GM21825 (cell line): ENCODE results near the gene SERPINF2.
A peak's percentile ranks its signal among the peaks of the same experiment; 100 is the strongest.
"Not testable (repeated sequence)": the region's sequence is repeated elsewhere in the genome, so short reads cannot be mapped to it uniquely, and the experiment has no call there.

ENCODE experiments used
- ATAC-seq: cut with Tn5 transposase; IDR thresholded peaks from one replicate; pipeline ENCODE4 v1.9.1; 2021; ENCODE audit warnings: mild to moderate bottlenecking, moderate library complexity; ENCODE audit not compliant: unreplicated experiment

SERPINF2 gene

DNA sequence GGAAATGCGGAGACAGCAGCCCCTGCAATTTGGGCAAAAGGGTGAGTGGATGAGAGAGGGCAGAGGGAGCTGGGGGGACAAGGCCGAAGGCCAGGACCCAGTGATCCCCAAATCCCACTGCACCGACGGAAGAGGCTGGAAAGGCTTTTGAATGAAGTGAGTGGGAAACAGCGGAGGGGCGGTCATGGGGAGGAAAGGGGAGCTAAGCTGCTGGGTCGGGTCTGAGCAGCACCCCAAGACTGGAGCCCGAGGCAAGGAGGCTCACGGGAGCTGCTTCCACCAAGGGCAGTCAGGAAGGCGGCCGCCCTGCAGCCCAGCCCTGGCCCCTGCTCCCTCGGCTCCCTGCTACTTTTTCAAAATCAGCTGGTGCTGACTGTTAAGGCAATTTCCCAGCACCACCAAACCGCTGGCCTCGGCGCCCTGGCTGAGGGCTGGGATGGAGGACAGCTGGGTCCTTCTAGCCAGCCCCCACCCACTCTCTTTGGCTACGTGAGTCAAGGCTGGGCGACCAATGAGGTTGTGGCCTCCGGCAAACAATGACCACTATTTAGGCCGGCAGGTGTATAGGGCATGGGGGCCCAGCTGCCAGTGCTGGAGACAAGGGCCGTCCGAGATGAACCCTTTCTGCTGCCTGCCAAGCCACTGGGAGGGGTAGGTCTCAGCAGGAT lies 19.7 kb downstream of the SERPINF2 start:
- no peak for ATAC-seq

GRCh38 chr17:1762901-1763898 lies 20.5 kb downstream of the SERPINF2 start:
- no peak for ATAC-seq

GRCh38 chr17:1764284-1764683 lies 21.6 kb downstream of the SERPINF2 start:
- peak; percentile 67 for ATAC-seq

GRCh38 chr17:1764705-1765104 lies 22.0 kb downstream of the SERPINF2 start:
- not testable (repeated sequence) for ATAC-seq

DNA sequence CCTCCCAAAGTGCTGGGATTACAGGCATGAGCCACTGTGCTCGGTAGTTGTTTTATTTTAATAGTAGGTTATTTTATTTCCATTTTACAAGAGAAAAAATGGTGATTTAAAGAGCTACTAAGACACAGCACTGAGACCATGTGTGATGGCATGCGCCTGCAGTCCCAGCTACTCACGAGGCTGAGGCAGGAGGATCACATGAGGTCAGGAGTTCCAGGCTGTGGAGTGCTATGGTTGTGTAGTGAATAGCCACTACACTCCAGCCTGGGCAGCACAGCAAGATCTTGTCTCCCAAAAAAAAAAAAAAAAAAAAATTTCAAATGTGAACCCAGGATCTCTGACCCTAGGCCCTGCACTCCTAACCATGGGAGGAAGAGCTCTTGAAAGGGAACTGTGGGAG lies 22.9 kb downstream of the SERPINF2 start:
- no peak for ATAC-seq

GRCh38 chr17:1766382-1767135 lies 23.9 kb downstream of the SERPINF2 start:
- no peak for ATAC-seq

DNA sequence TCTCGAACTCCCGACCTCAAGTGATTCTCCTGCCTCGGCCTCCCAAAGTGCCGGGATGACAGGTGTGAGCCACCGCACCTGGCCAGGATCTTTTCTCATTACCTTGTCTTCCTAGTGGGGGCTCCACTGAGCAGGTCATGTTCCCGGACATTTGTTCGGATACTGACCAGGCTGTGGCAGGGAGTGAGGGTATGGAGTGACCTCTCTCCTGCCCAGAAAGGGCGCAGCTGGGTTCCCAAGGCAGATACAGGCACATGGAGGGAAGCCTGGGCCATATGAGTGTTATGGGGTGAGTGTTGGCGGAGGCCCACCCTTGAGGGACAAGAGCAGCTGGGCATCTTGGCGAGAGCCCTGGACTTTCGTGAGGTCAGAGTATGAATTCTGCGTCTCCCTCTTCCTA lies 24.7 kb downstream of the SERPINF2 start:
- ATAC-seq: no peak

GRCh38 chr17:1769822-1770477 lies 27.3 kb downstream of the SERPINF2 start:
- no peak for ATAC-seq

DNA sequence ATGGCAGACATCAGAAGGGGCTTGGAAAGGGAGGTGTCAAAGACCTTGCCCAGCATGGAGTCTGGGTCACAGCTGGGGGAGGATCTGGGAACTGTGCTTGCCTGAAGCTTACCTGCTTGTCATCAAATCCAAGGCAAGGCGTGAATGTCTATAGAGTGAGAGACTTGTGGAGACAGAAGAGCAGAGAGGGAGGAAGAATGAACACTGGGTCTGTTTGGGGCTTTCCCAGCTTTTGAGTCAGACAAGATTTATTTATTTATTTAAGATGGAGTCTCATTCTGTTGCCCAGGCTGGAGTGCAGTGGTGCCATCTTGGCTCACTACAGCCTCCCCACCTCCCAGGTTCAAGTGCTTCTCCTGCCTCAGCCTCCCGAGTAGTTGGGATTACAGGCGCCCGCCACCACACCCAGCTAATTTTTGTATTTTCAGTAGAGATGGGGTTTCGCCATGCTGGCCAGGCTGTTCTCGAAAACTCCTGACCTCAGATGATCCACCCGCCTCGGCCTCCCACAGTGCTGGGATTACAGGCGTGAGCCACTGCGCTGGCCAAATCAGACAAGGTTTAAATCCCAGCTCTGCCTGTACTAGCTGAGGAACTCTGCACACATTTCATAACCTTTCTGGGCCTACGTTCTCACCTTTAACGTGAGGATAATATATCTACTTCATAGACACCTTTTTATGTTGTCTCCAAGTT lies 30.5 kb downstream of the SERPINF2 start:
- ATAC-seq: not testable (repeated sequence)

- ATAC-seq: no peak
Measured at GRCh38 chr17:1773696-1774181, 31.1 kb downstream of the SERPINF2 start.

- no peak for ATAC-seq
Measured at GRCh38 chr17:1774390-1775176, 31.9 kb downstream of the SERPINF2 start.

DNA sequence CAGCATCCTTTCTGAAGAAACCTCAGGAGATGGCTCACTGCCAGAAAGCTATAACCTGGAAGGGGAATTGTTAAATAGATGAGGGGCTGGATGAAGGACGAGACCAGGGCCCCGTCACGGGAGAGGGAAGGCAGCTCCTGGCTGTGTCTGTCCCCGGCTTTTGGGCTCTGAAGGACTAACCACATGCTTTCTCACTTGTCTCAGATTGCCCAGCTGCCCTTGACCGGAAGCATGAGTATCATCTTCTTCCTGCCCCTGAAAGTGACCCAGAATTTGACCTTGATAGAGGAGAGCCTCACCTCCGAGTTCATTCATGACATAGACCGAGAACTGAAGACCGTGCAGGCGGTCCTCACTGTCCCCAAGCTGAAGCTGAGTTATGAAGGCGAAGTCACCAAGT lies 33.7 kb downstream of the SERPINF2 start:
- no peak for ATAC-seq

- ATAC-seq: no peak
Measured at GRCh38 chr17:1776857-1777256, 34.2 kb downstream of the SERPINF2 start.

DNA sequence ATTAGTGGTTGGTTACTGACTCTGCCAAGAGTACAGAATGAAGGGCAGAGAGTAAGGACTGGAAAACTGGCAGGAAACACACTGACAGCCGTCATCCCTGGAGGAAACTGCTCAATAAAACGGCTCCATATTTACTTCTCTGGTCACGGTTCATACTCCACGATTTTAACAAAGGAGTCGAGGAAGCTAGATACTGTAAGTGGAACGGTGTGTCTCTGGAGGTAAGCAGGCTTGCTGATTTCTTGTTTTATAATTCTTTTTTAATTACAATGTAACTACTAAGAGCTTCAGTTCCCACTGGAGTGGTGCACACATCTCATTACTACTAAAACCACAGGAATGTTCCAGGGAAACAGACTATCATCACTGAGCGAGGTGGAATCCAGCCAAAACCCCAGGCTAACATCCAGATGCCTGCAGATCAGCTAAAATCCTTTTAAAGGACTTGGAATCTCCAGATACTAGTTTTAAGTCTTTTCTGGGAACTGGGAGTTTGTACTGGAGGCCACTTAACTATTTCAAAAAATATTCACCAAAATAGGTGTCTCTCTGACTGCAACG lies 37.0 kb downstream of the SERPINF2 start:
- ATAC-seq: no peak

DNA sequence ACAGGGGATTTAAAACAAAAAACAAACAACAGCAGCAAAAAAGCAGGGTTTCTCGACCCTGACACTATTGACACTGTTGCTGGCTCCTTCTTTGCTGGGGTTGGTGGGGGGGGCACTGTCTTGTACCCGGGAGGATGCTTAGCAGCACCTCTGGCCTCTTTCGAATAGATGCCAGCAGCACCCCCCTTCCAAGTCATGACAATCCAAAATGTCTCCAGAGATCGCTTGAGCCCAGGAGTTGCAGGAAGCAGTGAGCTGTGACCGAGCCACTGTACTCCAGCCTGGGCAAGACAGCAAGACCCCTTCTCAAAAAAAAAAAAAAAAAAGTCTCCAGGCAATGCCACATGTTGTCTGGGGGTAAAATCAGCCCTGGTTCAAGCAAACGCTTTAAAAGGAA lies 39.5 kb downstream of the SERPINF2 start:
- no peak for ATAC-seq

DNA sequence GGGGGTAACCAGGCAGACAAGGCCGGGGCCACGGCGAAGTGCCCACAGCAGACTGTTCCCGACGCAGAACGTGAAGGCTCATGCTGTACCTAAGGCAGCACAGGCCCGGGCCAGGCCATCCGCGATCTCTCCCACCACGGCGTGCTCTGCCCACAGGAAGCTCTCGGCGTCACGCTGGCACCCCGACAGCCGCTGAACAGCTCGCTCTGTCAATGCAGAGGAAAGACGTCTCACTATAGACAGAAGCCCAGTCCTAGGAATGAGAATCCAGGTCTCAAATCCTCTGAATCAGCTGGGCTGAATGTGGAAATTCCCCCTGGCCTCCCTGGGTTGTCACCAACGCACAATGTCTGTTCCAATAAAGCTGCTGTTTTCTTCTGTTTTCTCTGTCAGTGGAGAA lies 40.6 kb downstream of the SERPINF2 start:
- no peak for ATAC-seq

DNA sequence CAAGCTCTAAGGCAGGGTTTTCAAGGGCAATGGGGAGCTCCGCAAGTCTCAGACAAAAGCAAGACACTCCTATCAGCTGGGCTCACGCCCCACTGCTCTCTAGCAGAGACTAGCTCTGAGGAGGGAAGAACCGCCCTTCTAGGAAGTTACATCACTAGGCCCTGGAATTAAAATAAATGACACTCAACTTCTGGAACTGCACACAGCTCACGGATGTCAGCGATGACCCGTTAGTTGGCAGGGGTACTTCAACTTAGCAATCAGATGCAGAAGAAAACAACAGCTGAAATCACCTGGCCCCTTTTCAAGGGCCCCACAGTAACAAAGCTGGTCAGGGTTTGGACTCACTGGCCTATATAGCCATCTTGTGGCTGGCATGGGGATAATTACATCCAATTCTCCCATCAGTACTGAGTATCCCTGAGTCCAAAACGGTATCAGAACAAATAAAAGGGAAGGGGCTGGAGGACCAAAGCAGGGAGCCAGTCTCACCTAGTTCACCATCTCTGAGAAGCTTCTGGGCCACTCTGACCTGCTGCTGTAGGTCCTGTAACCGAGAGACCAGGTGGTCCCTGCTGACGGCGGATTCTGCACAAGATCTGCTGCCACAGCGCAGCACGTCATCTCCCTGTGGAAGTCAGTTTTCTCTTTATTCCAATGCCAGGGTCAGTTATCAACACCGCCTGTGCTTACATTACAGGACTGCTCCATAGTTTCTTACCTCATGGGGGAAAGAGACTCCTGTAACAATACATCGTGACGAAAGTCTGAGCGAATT lies 41.4 kb downstream of the SERPINF2 start:
- no peak for ATAC-seq

- ATAC-seq: no peak
Measured at GRCh38 chr17:1785930-1786329, 43.3 kb downstream of the SERPINF2 start.
